Ishikawa (cell line): Measurements from ENCODE around the gene CRYGN.

Experiments
- EP300 ChIP-seq: IDR thresholded peaks from 2 replicates; pipeline ENCODE4 v1.6.1; 2012; ENCODE audit warnings: borderline replicate concordance
- REST ChIP-seq: IDR thresholded peaks from 2 replicates; pipeline ENCODE4 v1.6.1; 2012; ENCODE audit warnings: low read depth, mild to moderate bottlenecking
- TEAD4 ChIP-seq: IDR thresholded peaks from 2 replicates; pipeline ENCODE4 v1.6.1; 2012
- YY1 ChIP-seq: IDR thresholded peaks from 2 replicates; pipeline ENCODE4 v1.6.1; 2012; ENCODE audit warnings: low read depth
- TF ChIP-seq, protein P1 (sequence below): IDR thresholded peaks from 2 replicates; pipeline ENCODE4 v1.6.1; 2012

DNA sequence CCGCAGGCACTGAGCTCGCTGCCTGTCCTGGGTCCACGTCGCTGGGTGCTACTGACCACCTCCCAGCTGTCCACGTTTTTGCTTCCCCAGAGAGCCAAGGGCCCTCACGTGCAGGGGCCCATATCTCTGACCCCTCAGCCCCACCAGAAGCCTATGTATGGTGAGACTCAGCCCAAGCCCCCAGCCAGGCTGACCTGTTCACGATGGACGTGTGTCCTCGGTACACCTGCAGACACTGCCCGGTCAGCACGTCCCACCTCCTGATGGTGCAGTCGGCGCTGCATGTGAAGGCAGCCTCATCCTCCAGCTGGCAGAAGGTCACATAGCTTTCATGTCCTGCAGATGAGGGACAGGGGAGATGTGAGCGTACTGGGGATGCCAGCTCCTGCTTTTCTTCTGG, 40.0 kb downstream of the CRYGN start:
- no peak for TF ChIP-seq REST
- TF ChIP-seq EP300 = no peak
- TF ChIP-seq, protein P1, sequence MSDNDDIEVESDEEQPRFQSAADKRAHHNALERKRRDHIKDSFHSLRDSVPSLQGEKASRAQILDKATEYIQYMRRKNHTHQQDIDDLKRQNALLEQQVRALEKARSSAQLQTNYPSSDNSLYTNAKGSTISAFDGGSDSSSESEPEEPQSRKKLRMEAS = no peak
- no peak for TF ChIP-seq YY1
- no peak for TF ChIP-seq TEAD4
